Regular cardiac myocyte (primary cell): ENCODE data around the gene FBXO17. TPM values are rescaled to one million over a fixed set of nuclear protein-coding genes. Genes with fewer than 3 reads are reported as not detected.

Source experiments
- total RNA-seq: library from RNA; depleted of rRNA; stranded (reverse); fragments of >200 nt; gene quantifications from 2 replicates; pipeline ENCODE4 v1.2.3, GENCODE V29; 2014

The FBXO17 gene, protein sequence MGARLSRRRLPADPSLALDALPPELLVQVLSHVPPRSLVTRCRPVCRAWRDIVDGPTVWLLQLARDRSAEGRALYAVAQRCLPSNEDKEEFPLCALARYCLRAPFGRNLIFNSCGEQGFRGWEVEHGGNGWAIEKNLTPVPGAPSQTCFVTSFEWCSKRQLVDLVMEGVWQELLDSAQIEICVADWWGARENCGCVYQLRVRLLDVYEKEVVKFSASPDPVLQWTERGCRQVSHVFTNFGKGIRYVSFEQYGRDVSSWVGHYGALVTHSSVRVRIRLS
- 20.6 and 24.0 TPM in 2 replicates for total RNA-seq

GRCh38 chr19:38975214-38975860 lies at the start of gene FBXO17:
TSS of gene FBXO17 (minus strand) at chr19:38975742. CDS start at chr19:38950319, 25,423 bp downstream.

DNA sequence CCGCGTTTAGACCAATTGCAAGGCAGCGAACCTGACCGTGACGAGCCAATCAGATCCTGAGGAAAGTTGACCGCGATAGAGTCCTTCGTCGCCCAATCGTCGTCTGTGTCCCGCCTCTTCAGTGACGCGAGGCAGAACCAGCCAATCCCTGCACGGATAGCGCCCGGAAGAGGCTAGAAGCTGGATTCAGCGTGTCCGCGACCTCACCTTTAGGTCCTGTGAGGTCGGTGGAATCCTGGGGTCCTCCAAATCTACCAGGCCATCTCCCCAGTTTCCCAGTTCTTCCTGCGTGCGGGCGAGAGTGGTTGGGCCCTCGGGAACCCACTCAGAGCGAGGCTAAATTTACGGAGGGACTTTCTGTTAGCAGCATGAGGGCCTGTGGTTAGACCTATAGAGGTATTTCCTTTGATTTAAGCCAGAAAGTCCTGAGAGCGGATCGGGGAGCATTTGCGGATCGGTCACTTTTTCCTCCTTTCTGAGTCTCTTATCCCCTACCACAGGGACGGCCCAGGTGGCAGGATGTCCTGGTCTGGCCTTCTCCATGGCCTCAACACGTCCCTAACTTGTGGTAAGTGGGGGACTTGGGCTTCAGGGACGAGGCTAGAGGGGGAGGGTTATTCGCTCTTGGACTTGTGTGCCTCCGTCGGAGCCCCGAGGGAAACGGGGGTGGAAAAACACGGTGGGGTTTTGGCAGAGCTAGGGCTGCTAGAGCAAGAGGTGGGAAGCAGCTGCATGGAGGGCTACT lies 44.6 kb downstream of the FBXO17 start, which contains the start of gene MRPS12:
Gene MRPS12 (plus strand): TSS at position 169 of the 745 bp plus-strand sequence. CDS start 351 bp downstream, at position 520.

GRCh38 chr19:38929929-38930775 lies 45.4 kb downstream of the FBXO17 start, which contains the start of gene SARS2:
TSS of gene SARS2 (minus strand) at chr19:38930763. CDS start at chr19:38930736, 27 bp downstream.

DNA sequence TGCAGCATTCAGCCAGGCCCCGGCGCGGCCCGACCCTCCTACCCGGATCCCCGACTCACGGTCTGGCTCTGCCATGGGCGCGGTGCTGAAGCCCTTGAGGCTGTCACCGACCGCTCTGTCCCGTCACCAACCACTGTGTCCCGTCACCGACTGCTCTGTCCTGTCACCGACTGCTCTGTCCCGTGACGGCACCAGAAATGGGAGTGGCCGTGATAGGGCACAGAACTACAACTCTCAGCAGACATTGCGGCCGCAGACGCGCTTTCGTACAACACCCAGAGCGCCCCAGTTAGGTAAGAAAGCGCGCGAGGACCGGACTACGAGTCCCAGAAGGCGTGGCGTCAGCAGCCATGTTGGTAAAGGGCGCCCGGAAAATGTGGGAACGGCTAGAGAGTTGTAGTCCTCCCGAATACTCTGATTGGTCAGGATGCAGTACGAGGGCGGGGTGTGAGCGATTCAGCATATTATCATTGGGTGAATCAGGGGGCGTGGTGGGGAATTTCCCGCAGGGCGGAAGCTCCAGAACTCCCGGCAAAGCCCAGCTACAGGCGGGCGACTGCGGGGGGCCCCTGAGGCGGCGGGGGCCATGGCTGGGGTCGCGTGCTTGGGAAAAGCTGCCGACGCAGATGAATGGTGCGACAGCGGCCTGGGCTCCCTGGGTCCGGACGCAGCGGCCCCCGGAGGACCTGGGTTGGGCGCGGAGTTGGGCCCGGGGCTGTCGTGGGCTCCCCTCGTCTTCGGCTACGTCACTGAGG lies 75.9 kb downstream of the FBXO17 start, which contains the start of the genes NFKBIB and SIRT2:
Gene NFKBIB (plus strand): TSS at position 523 of the 755 bp plus-strand sequence. CDS start 64 bp downstream, at position 587.
Gene SIRT2 (minus strand): TSS at position 172 of the 755 bp plus-strand sequence. CDS start 97 bp downstream, at position 75.

Other genes starting within 250 kb of the FBXO17 start
- 0.28 TPM in 1 of 2 replicates, not detected in the other for gene CAPN12, start 231.3 kb downstream of the FBXO17 start, total RNA-seq
- gene LGALS7, start 202.2 kb downstream of the FBXO17 start, total RNA-seq, result not detected in 2 replicates
- gene LGALS7B, start 186.5 kb downstream of the FBXO17 start, total RNA-seq, result not detected in 2 replicates
- under 0.01 TPM in 1 of 2 replicates, not detected in the other for gene LGALS4, start 162.8 kb downstream of the FBXO17 start, total RNA-seq
- gene ECH1, start 143.9 kb downstream of the FBXO17 start, total RNA-seq, result 12.4 and 14.6 TPM in 2 replicates
- 167 and 308 TPM in 2 replicates for gene HNRNPL, start 125.8 kb downstream of the FBXO17 start, total RNA-seq
- 2.7 and 3.1 TPM in 2 replicates for gene RINL, start 97.5 kb downstream of the FBXO17 start, total RNA-seq
- 45.8 and 54.4 TPM in 2 replicates for gene SIRT2, start 76.1 kb downstream of the FBXO17 start, total RNA-seq
- 9.9 and 15.7 TPM in 2 replicates for gene NFKBIB, start 75.8 kb downstream of the FBXO17 start, total RNA-seq
- 0.28 TPM in 1 of 2 replicates, not detected in the other for gene CCER2, start 63.6 kb downstream of the FBXO17 start, total RNA-seq
- gene SARS2, start 45.0 kb downstream of the FBXO17 start, total RNA-seq, result 8.7 and 13.0 TPM in 2 replicates
- gene MRPS12, start 44.8 kb downstream of the FBXO17 start, total RNA-seq, result 20.9 and 47.7 TPM in 2 replicates
- 1.7 and 3.4 TPM in 2 replicates for gene FBXO27, start 56.8 kb upstream of the FBXO17 start, total RNA-seq
- gene ACP7, start 108.6 kb upstream of the FBXO17 start, total RNA-seq, result 0.56 and 1.7 TPM in 2 replicates
- gene PAK4, start 150.0 kb upstream of the FBXO17 start, total RNA-seq, result 3.7 and 5.9 TPM in 2 replicates
- gene NCCRP1, start 221.2 kb upstream of the FBXO17 start, total RNA-seq, result not detected in 2 replicates
- not detected in 2 replicates for gene SYCN, start 228.5 kb upstream of the FBXO17 start, total RNA-seq